AG08396 (cell line): Measurements from ENCODE around the gene PCDHA4.
"Not testable (repeated sequence)": the region's sequence is repeated elsewhere in the genome, so short reads cannot be mapped to it uniquely, and the experiment has no call there.

Source experiments
- DNase-seq: peaks from one replicate; pipeline ENCODE4 v3.0.0; 2012; ENCODE audit warnings: low spot score, mixed read lengths

Gene PCDHA4

GRCh38 chr5:140821375-140822280 lies 14.8 kb downstream of the PCDHA4 start, which contains the start of gene PCDHA5:
TSS of gene PCDHA5 (plus strand) at chr5:140821613.
- peak; percentile 41 for DNase-seq

- no peak for DNase-seq
These were observed 15.4 kb downstream of the PCDHA4 start for GRCh38 chr5:140822281-140822629.

GRCh38 chr5:140822969-140823368 lies 16.1 kb downstream of the PCDHA4 start:
- not testable (repeated sequence) for DNase-seq

DNA sequence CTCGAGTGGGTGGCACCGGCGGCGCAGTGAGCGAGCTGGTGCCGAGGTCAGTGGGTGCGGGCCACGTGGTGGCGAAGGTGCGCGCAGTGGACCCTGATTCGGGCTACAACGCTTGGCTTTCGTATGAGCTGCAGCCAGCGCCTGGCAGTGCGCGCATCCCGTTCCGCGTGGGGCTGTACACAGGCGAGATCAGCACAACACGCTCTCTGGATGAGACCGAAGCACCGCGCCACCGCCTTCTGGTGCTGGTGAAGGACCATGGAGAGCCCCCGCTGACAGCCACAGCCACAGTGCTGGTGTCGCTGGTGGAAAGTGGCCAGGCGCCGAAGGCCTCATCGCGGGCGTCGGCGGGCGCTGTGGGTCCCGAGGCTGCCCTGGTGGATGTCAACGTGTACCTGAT lies 16.6 kb downstream of the PCDHA4 start:
- DNase-seq, result no peak

- no peak for DNase-seq
These were observed 21.0 kb downstream of the PCDHA4 start, which contains the start of gene PCDHA6 for GRCh38 chr5:140827704-140828361. TSS of gene PCDHA6 (plus strand) at chr5:140827960. CDS start at chr5:140828092, 132 bp downstream.

DNA sequence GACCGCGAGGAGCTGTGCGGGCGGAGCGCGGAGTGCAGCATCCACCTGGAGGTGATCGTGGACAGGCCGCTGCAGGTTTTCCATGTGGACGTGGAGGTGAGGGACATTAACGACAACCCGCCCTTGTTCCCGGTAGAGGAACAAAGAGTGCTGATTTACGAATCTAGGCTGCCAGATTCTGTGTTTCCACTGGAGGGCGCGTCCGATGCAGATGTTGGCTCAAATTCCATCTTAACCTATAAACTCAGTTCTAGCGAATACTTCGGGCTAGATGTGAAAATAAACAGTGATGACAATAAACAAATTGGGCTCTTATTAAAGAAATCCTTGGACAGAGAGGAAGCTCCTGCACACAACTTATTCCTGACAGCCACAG lies 21.5 kb downstream of the PCDHA4 start:
- DNase-seq, result no peak

- not testable (repeated sequence) for DNase-seq
These were observed 22.9 kb downstream of the PCDHA4 start for GRCh38 chr5:140829511-140830501.

DNA sequence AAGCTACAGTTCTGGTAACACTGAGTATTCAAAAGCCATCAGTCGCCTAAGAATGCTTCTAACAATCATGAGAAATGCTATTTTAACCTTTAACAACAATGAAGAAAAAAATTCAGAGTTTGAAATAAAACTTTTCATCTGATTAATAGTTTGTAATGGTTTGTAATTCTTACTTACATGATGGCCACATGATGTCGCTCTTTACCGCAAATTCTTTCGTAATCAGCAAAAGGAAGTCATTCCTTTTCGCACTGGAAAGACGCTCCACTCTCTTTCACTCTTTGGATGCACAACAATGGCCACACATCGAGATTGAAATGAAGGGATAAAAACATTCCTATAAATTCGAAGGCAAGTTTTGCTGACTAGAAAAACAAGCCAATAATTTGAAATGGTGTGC lies 27.1 kb downstream of the PCDHA4 start, which contains the start of gene PCDHA7:
Gene PCDHA7, plus strand, starts transcription at position 277 of the 400 bp plus-strand sequence. Its CDS starts 115 bp downstream, at position 392.
- DNase-seq, result peak; percentile 26

GRCh38 chr5:140834439-140835008 lies 27.7 kb downstream of the PCDHA4 start:
- DNase-seq, result not testable (repeated sequence)

DNA sequence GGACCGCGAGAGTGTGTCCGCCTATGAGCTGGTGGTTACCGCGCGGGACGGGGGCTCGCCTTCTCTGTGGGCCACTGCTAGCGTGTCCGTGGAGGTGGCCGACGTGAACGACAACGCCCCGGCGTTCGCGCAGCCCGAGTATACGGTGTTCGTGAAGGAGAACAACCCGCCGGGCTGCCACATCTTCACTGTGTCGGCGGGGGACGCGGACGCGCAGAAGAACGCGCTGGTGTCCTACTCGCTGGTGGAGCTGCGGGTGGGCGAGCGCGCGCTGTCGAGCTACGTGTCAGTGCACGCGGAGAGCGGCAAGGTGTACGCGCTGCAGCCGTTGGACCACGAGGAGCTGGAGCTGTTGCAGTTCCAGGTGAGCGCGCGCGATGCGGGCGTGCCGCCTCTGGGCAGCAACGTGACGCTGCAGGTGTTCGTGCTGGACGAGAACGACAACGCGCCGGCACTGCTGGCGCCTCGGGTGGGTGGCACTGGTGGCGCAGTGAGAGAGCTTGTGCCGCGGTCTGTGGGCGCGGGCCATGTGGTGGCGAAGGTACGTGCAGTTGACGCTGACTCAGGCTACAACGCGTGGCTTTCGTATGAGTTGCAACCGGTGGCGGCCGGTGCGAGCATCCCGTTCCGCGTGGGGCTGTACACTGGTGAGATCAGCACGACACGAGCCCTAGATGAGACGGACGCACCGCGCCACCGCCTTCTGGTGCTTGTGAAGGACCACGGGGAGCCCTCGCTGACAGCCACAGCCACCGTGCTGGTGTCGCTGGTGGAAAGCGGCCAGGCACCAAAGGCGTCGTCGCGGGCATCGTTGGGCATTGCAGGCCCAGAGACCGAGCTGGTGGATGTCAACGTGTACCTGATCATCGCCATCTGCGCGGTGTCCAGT lies 29.0 kb downstream of the PCDHA4 start:
- DNase-seq, result no peak

DNA sequence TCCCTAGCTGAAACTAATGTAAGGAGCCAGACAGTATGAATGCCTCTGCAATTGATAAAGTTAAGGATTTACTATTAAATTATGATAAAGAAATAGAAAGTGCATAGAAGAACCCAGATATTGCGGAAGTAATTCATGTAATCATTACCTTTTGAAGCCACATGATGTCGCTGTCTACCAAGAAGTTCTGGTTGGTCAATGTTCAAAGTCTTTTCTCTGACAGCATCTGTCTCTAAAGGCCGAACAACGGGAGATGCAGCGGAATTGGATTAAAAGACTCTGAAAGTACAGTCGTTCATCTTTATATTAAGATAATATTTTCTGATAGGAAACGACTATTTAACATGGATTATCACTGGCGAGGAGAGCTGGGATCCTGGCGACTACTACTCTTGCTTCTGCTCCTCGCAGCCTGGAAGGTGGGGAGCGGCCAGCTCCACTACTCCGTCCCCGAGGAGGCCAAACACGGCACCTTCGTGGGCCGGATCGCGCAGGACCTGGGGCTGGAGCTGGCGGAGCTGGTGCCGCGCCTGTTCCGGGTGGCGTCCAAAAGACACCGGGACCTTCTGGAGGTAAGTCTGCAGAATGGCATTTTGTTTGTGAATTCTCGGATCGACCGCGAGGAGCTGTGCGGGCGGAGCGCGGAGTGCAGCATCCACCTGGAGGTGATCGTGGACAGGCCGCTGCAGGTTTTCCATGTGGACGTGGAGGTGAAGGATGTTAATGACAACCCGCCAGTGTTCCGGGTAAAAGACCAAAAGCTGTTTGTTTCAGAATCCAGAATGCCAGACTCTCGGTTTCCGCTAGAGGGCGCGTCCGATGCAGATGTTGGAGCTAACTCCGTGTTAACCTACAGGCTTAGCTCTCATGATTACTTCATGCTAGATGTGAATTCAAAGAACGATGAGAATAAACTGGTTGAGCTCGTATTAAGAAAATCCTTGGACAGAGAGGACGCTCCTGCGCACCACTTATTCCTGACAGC lies 34.4 kb downstream of the PCDHA4 start, which contains the start of gene PCDHA8:
Gene PCDHA8, plus strand, starts transcription at position 210 of the 985 bp plus-strand sequence. Its CDS starts 135 bp downstream, at position 345.
- DNase-seq, result no peak

DNA sequence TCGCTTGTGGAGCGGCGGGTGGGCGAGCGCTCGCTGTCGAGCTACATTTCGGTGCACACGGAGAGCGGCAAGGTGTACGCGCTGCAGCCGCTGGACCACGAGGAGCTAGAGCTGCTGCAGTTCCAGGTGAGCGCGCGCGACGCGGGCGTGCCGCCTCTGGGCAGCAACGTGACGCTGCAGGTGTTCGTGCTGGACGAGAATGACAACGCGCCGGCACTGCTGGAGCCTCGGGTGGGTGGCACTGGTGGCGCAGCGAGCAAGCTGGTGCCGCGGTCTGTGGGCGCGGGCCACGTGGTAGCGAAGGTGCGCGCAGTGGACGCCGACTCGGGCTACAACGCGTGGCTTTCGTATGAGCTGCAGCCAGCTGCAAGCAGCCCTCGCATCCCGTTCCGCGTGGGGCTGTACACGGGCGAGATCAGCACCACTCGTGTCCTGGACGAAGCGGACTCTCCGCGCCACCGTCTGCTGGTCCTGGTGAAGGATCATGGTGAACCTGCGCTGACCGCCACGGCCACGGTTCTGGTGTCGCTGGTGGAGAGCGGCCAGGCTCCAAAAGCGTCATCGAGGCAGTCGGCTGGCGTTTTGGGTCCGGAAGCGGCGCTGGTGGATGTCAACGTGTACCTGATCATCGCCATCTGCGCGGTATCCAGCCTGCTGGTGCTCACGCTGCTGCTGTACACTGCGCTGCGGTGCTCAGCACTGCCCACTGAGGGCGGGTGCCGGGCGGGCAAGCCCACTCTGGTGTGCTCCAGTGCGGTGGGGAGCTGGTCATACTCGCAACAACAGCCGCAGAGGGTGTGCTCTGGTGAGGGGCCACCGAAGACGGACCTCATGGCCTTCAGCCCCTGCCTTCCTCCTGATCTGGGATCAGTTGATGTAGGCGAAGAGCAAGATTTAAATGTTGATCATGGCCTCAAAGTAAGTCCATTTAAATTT lies 36.2 kb downstream of the PCDHA4 start:
- no peak for DNase-seq

DNA sequence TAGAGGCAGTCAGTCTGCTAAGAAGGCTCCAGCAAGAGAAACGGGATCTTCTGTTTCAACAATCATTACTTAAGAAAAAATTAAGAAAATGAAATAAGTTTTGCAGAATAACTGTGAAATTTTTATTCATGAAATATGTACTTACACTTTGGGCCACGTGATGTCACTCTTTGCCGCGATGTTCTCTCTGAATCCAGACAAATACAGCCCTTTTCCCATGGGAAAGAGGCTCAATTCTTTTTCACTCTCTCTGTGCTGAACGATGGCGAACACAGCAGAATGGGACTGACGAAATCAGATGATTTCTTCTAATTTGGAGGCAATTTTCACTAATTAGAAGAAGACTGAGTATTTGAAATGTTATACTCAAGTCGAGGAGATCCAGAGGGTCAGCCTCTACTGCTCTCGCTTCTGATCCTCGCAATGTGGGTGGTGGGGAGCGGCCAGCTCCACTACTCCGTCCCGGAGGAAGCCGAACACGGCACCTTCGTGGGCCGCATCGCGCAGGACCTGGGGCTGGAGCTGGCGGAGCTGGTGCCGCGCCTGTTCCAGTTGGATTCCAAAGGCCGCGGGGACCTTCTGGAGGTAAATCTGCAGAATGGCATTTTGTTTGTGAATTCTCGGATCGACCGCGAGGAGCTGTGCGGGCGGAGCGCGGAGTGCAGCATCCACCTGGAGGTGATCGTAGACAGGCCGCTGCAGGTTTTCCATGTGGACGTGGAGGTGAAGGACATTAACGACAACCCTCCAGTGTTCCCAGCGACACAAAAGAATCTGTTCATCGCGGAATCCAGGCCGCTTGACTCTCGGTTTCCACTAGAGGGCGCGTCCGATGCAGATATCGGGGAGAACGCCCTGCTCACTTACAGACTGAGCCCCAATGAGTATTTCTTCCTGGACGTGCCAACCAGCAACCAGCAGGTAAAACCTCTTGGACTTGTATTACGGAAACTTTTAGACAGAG lies 41.6 kb downstream of the PCDHA4 start, which contains the start of gene PCDHA9:
Gene PCDHA9, plus strand, starts transcription at position 244 of the 964 bp plus-strand sequence. Its CDS starts 114 bp downstream, at position 358.
- not testable (repeated sequence) for DNase-seq

DNA sequence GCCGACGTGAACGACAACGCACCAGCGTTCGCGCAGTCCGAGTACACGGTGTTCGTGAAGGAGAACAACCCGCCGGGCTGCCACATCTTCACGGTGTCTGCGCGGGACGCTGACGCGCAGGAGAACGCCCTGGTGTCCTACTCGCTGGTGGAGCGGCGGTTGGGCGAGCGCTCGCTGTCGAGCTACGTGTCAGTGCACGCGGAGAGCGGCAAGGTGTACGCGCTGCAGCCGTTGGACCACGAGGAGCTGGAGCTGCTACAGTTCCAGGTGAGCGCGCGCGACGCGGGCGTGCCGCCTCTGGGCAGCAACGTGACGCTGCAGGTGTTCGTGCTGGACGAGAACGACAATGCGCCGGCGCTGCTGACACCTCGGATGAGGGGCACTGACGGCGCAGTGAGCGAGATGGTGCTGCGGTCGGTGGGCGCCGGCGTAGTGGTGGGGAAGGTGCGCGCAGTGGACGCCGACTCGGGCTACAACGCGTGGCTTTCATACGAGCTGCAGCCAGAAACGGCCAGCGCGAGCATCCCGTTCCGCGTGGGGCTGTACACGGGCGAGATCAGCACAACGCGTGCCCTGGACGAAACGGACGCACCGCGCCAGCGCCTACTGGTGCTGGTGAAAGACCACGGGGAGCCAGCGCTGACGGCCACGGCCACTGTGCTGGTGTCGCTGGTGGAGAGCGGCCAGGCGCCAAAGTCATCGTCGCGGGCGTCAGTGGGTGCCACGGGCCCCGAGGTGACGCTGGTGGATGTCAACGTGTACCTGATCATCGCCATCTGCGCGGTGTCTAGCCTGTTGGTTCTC lies 43.2 kb downstream of the PCDHA4 start:
- not testable (repeated sequence) for DNase-seq
